ENCODE measurements around the gene CCDC180.

DNA sequence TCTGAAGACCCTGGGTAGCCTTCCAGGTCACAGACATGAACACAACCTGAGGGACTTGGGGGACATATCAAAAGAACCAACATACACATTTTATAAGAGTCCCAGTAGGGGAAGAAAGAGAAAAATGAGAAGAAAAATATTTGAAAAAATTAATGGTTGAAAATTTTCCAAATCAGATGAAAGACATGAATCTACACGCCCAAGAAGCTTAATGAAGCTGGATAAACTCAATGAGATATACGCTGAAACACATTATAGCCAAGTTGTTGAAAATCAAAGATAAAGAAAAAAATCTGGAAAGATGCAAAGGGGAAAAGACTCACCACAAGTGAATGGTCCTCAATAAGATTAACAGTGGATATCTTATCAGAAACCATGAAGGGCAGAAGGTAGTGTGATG lies 9.6 kb upstream of the CCDC180 start:
- TF ChIP-seq, protein P1, sequence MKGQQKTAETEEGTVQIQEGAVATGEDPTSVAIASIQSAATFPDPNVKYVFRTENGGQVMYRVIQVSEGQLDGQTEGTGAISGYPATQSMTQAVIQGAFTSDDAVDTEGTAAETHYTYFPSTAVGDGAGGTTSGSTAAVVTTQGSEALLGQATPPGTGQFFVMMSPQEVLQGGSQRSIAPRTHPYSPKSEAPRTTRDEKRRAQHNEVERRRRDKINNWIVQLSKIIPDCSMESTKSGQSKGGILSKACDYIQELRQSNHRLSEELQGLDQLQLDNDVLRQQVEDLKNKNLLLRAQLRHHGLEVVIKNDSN (IDR thresholded peaks at IDR 0.05; ENCODE audit: borderline replicate concordance, extremely low read length, insufficient read depth, low read depth, low read length) = no peak
- TF ChIP-seq, protein P2, sequence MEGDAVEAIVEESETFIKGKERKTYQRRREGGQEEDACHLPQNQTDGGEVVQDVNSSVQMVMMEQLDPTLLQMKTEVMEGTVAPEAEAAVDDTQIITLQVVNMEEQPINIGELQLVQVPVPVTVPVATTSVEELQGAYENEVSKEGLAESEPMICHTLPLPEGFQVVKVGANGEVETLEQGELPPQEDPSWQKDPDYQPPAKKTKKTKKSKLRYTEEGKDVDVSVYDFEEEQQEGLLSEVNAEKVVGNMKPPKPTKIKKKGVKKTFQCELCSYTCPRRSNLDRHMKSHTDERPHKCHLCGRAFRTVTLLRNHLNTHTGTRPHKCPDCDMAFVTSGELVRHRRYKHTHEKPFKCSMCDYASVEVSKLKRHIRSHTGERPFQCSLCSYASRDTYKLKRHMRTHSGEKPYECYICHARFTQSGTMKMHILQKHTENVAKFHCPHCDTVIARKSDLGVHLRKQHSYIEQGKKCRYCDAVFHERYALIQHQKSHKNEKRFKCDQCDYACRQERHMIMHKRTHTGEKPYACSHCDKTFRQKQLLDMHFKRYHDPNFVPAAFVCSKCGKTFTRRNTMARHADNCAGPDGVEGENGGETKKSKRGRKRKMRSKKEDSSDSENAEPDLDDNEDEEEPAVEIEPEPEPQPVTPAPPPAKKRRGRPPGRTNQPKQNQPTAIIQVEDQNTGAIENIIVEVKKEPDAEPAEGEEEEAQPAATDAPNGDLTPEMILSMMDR (IDR thresholded peaks at IDR 0.05 in 2 of 3, conservative IDR thresholded peaks at IDR 0.05 in 1 of 3; ENCODE audit: control insufficient read depth in 2 of 3, extremely low read depth in 1 of 3, insufficient read depth in 1 of 3, low read depth in 3 of 3, low read length in 3 of 3) = no peak
- TF ChIP-seq CBX3 (IDR thresholded peaks at IDR 0.05; ENCODE audit: borderline replicate concordance, low read depth) = no peak
- TF ChIP-seq, protein P3, sequence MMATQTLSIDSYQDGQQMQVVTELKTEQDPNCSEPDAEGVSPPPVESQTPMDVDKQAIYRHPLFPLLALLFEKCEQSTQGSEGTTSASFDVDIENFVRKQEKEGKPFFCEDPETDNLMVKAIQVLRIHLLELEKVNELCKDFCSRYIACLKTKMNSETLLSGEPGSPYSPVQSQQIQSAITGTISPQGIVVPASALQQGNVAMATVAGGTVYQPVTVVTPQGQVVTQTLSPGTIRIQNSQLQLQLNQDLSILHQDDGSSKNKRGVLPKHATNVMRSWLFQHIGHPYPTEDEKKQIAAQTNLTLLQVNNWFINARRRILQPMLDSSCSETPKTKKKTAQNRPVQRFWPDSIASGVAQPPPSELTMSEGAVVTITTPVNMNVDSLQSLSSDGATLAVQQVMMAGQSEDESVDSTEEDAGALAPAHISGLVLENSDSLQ (IDR thresholded peaks at IDR 0.05) = no peak
- no peak for TF ChIP-seq SIN3A (IDR thresholded peaks at IDR 0.05; ENCODE audit: low read depth, low read length)
- no peak for TF ChIP-seq POLR2AphosphoS5 (IDR thresholded peaks at IDR 0.05; ENCODE audit: low read length)
